Liver (tissue), 9 donors: ENCODE measurements around the gene FBN1. TPM values are rescaled to one million over a fixed set of nuclear protein-coding genes. Genes with fewer than 3 reads are reported as not detected.

ENCODE experiments used
- DNase-seq: peaks from one replicate; pipeline ENCODE4 v3.0.0-alpha.2; 2017; ENCODE audit warnings: low spot score
- H3K27ac ChIP-seq, 2 donors: one replicate each; pipeline ENCODE4 v1.7.0; 2013; ENCODE audit warnings: inconsistent platforms in 2 of 2, low read length in 2 of 2, control low read depth in 1 of 2, low read depth in 1 of 2, mild to moderate bottlenecking in 1 of 2
- H3K27me3 ChIP-seq, 4 donors: one replicate each; pipeline versions ENCODE4 v1.6.1 to v1.7.0; 2013; ENCODE audit warnings: low read length in 3 of 4, inconsistent platforms in 1 of 4, mild to moderate bottlenecking in 1 of 4, moderate library complexity in 1 of 4; ENCODE audit not compliant: control insufficient read depth in 4 of 4, insufficient read depth in 4 of 4
- H3K36me3 ChIP-seq, 4 donors: one replicate each; pipeline versions ENCODE4 v1.6.1 to v1.7.0; 2013; ENCODE audit warnings: low read length in 3 of 4, mild to moderate bottlenecking in 3 of 4, low read depth in 1 of 4, moderate library complexity in 1 of 4; ENCODE audit not compliant: control insufficient read depth in 4 of 4, insufficient read depth in 3 of 4
- H3K4me1 ChIP-seq, 4 donors: one replicate each; pipeline versions ENCODE4 v1.6.1 to v1.7.0; 2013; ENCODE audit warnings: low read length in 3 of 4, mild to moderate bottlenecking in 3 of 4, moderate library complexity in 1 of 4; ENCODE audit not compliant: control insufficient read depth in 4 of 4, insufficient read depth in 4 of 4
- H3K4me3 ChIP-seq, 3 donors: one replicate each; pipeline versions ENCODE4 v1.6.1 to v1.7.0; 2013; ENCODE audit warnings: low read length in 3 of 3, control low read depth in 1 of 3, low read depth in 1 of 3, mild to moderate bottlenecking in 1 of 3
- H3K9ac ChIP-seq, 2 donors: one replicate each; pipeline ENCODE4 v1.7.0; 2013; ENCODE audit warnings: low read length in 2 of 2, mild to moderate bottlenecking in 2 of 2, moderate library complexity in 2 of 2, control low read depth in 1 of 2, low read depth in 1 of 2
- H3K9me3 ChIP-seq, 4 donors: one replicate each; pipeline versions ENCODE4 v1.6.1 to v1.7.0; 2013; ENCODE audit warnings: low read length in 3 of 4; ENCODE audit not compliant: control insufficient read depth in 4 of 4
- ATF3 ChIP-seq: IDR thresholded peaks from 2 replicates; pipeline ENCODE4 v1.6.1; 2016; ENCODE audit warnings: antibody characterized with exemption
- CTCF ChIP-seq: fragments of 150-350 bp; IDR thresholded peaks from 2 replicates; pipeline ENCODE4 v1.5.1; 2017; ENCODE audit warnings: improper control_type of control experiment, low read depth, low read length; ENCODE audit not compliant: missing input control
- EGR1 ChIP-seq, 2 donors: IDR thresholded peaks; 2 replicates each; pipeline ENCODE4 v1.6.1; 2016 to 2018; ENCODE audit warnings: antibody characterized with exemption in 2 of 2, low read depth in 2 of 2
- FOXA1 ChIP-seq: IDR thresholded peaks from 2 replicates; pipeline ENCODE4 v1.6.1; 2016; ENCODE audit warnings: antibody characterized with exemption
- FOXA2 ChIP-seq: IDR thresholded peaks from 2 replicates; pipeline ENCODE4 v1.6.1; 2016; ENCODE audit warnings: antibody characterized with exemption
- GABPA ChIP-seq, 2 donors: IDR thresholded peaks in 1 of 2; conservative IDR thresholded peaks in 1 of 2; 2 replicates each; pipeline ENCODE4 v1.6.1; 2016; ENCODE audit warnings: antibody characterized with exemption in 2 of 2, mild to moderate bottlenecking in 1 of 2, moderate library complexity in 1 of 2
- HNF4A ChIP-seq, 2 donors: conservative IDR thresholded peaks; 2 replicates each; pipeline ENCODE4 v1.6.1; 2016; ENCODE audit warnings: antibody characterized with exemption in 2 of 2, mild to moderate bottlenecking in 2 of 2
- HNF4G ChIP-seq: IDR thresholded peaks from 2 replicates; pipeline ENCODE4 v1.6.1; 2016; ENCODE audit warnings: antibody characterized with exemption
- JUND ChIP-seq, 2 donors: IDR thresholded peaks; 2 replicates each; pipeline ENCODE4 v1.6.1; 2016; ENCODE audit warnings: antibody characterized with exemption in 2 of 2
- MAX ChIP-seq: IDR thresholded peaks from 2 replicates; pipeline ENCODE4 v1.6.1; 2016; ENCODE audit warnings: antibody characterized with exemption
- NR2F2 ChIP-seq: IDR thresholded peaks from 2 replicates; pipeline ENCODE4 v1.6.1; 2016; ENCODE audit warnings: antibody characterized with exemption
- RAD21 ChIP-seq, 2 donors: IDR thresholded peaks; 2 replicates each; pipeline ENCODE4 v1.6.1; 2016; ENCODE audit warnings: antibody characterized with exemption in 2 of 2, mild to moderate bottlenecking in 2 of 2
- REST ChIP-seq: IDR thresholded peaks from 2 replicates; pipeline ENCODE4 v1.6.1; 2016; ENCODE audit warnings: antibody characterized with exemption, mild to moderate bottlenecking
- RXRA ChIP-seq, 2 donors: IDR thresholded peaks; 2 replicates each; pipeline ENCODE4 v1.6.1; 2017 to 2018; ENCODE audit warnings: antibody characterized with exemption in 2 of 2, mild to moderate bottlenecking in 1 of 2
- SP1 ChIP-seq: IDR thresholded peaks from 2 replicates; pipeline ENCODE4 v1.6.1; 2018; ENCODE audit warnings: antibody characterized with exemption, mild to moderate bottlenecking
- TAF1 ChIP-seq: conservative IDR thresholded peaks from 2 replicates; pipeline ENCODE4 v1.6.1; 2016; ENCODE audit warnings: antibody characterized with exemption, mild to moderate bottlenecking
- YY1 ChIP-seq: IDR thresholded peaks from 2 replicates; pipeline ENCODE4 v1.6.1; 2016; ENCODE audit warnings: antibody characterized with exemption, mild to moderate bottlenecking
- WGBS: extraction: QIAGEN DNeasy Blood & Tissue Kit; methylation state at CpG from one replicate; pipeline ENCODE4 v1.1.7; 2013; 5-methylcytosine and 5-hydroxymethylcytosine counted together
- polyA plus RNA-seq, 2 donors: library from polyadenylated mRNA; stranded (reverse) in 1 of 2; unstranded in 1 of 2; fragments of 200-250 nt in 1 of 2; fragments of >200 nt in 1 of 2; fragmentation: Nextera tagmentation in 1 of 2; extraction: Ambion mirVana in 1 of 2; gene quantifications; one replicate each; pipeline versions ENCODE4 v1.2.1 to v1.2.3, GENCODE V29; 2013 to 2015
- total RNA-seq, 2 donors: library from RNA; depleted of rRNA; stranded (reverse); fragments of >200 nt; gene quantifications; one replicate each; pipeline ENCODE4 v1.2.3, GENCODE V29; 2014
- donor health status: healthy.
- donor health status: healthy.
- donor health status: healthy.
- donor health status: healthy.
- donor health status: healthy.

FBN1 gene
- total and polyA plus RNA-seq, 4 donors = 1.3 to 20.1 (median 12.4) TPM

- no peak overlapping the region for H3K27ac ChIP-seq
- peaks cover 1 to 5% (median 3%) of the 10 kb centered on the region in 4 donors for H3K4me1 ChIP-seq
- H3K9ac ChIP-seq = no peak overlapping the region
- TF ChIP-seq FOXA1 (no peak), NR2F2 (peak; percentile 43)
- no peaks in the 10 kb centered on the region for H3K27me3 ChIP-seq
- no peak for DNase-seq
- 65% methylated on average over 4 of the region's 4 CpGs for WGBS
- H3K9me3 ChIP-seq = no peaks in the 10 kb centered on the region
- H3K4me3 ChIP-seq = no peak overlapping the region
- no peaks in the 10 kb centered on the region for H3K36me3 ChIP-seq
These were observed 78.8 kb downstream of the FBN1 start for GRCh38 chr15:48566668-48567067.

GRCh38 chr15:48565560-48566482, 79.7 kb downstream of the FBN1 start:
- no peak for DNase-seq
- no peaks in the 10 kb centered on the region for H3K27me3 ChIP-seq
- 80% methylated on average over 1 of the region's 1 CpG for WGBS
- no peaks in the 10 kb centered on the region for H3K36me3 ChIP-seq
- no peak overlapping the region for H3K4me3 ChIP-seq
- H3K9me3 ChIP-seq = no peaks in the 10 kb centered on the region
- H3K9ac ChIP-seq = no peak overlapping the region
- TF ChIP-seq TAF1 (no peak), RXRA (IDR thresholded peaks at IDR 0.05) (no peak), JUND (IDR thresholded peaks at IDR 0.05) (no peak), FOXA2 (no peak), HNF4G (no peak), EGR1 (IDR thresholded peaks at IDR 0.05; ENCODE audit: low read depth in 2 of 2) (no peak), YY1 (no peak), CTCF (no peak), MAX (no peak), REST (no peak), RAD21 (IDR thresholded peaks at IDR 0.05) (no peak), SP1 (no peak), GABPA (IDR thresholded peaks at IDR 0.05 in 1 of 2, conservative IDR thresholded peaks at IDR 0.05 in 1 of 2) (no peak), ATF3 (no peak), FOXA1 (no peak), HNF4A (conservative IDR thresholded peaks at IDR 0.05) (no peak)
- H3K27ac ChIP-seq = no peak overlapping the region
- peaks cover 1 to 5% (median 3%) of the 10 kb centered on the region in 4 donors for H3K4me1 ChIP-seq
